Measurements from ENCODE around the gene S100A7A. TPM values are rescaled to one million over a fixed set of nuclear protein-coding genes. Genes with fewer than 3 reads are reported as not detected.

The S100A7A gene
- total and polyA plus RNA-seq, 2 of the 8 experiments (the other 6 are each of a cell fraction or from before 2014, with no cell fraction given) = not detected

DNA sequence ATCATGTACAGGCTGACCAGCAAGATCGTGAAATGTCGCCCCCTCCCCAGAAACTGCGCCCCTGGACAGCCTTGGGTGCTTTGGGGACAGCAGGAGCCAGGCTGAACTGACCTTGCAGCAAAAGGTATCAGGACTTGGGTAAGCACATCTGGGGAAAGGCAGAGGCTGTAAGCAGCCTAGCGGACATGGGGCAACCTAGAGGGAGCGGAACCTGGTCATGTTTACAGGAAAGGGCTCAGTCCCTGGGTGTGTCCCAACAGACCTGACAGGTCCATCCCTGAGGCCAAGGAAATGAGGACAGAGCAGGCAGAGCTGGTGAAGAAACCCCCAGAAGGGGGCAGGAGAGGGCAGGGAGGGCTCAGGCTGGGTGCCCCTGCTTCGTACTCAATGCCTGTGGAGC is 22.4 kb upstream of the S100A7A start (continued):
- TF ChIP-seq, protein P1, sequence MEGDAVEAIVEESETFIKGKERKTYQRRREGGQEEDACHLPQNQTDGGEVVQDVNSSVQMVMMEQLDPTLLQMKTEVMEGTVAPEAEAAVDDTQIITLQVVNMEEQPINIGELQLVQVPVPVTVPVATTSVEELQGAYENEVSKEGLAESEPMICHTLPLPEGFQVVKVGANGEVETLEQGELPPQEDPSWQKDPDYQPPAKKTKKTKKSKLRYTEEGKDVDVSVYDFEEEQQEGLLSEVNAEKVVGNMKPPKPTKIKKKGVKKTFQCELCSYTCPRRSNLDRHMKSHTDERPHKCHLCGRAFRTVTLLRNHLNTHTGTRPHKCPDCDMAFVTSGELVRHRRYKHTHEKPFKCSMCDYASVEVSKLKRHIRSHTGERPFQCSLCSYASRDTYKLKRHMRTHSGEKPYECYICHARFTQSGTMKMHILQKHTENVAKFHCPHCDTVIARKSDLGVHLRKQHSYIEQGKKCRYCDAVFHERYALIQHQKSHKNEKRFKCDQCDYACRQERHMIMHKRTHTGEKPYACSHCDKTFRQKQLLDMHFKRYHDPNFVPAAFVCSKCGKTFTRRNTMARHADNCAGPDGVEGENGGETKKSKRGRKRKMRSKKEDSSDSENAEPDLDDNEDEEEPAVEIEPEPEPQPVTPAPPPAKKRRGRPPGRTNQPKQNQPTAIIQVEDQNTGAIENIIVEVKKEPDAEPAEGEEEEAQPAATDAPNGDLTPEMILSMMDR (IDR thresholded peaks at IDR 0.05; ENCODE audit: control extremely low read depth in 1 of 3, insufficient read depth in 1 of 3, low read depth in 1 of 3, low read length in 3 of 3) = peak; percentile 50 to 62 (median 62)
- no peak for TF ChIP-seq NANOG (IDR thresholded peaks at IDR 0.05; ENCODE audit: insufficient read depth, low read depth, low read length, poor library complexity, severe bottlenecking)
